MM.1S (cell line): ENCODE results near the gene AKR1C1.
"Not testable (repeated sequence)": the region's sequence is repeated elsewhere in the genome, so short reads cannot be mapped to it uniquely, and the experiment has no call there.

Experiments used
- CTCF ChIP-seq: fragments of 300-600 bp; sonication (generic); IDR thresholded peaks from 2 replicates; pipeline ENCODE4 v1.5.1; 2016; ENCODE audit warnings: antibody characterized with exemption, low read length, mixed read lengths
- EZH2 ChIP-seq: fragments of 300-600 bp; sonication (generic); optimal IDR thresholded peaks from 2 replicates; pipeline ENCODE3; 2017; ENCODE audit warnings: low read depth, mild to moderate bottlenecking, antibody characterized with exemption, low read length, mixed read lengths
- EZH2phosphoT487 ChIP-seq: fragments of 300-600 bp; sonication (generic); IDR thresholded peaks from 2 replicates; pipeline ENCODE4 v1.6.1; 2018; ENCODE audit warnings: antibody characterized with exemption, low read length

- not testable (repeated sequence) for TF ChIP-seq CTCF, EZH2, EZH2phosphoT487
Observed at GRCh38 chr10:5014200-5014910, 51.1 kb downstream of the AKR1C1 start.
